ENCODE measurements around the gene ZNF639.
"Not testable (repeated sequence)": the region's sequence is repeated elsewhere in the genome, so short reads cannot be mapped to it uniquely, and the experiment has no call there.

ZNF639 gene

GRCh38 chr3:179301645-179302044, 21.2 kb upstream of the ZNF639 start:
- H3K27ac ChIP-seq = no peak overlapping the region
- no peaks in the 10 kb centered on the region for H3K9me3 ChIP-seq
- intact Hi-C loops (cut with DNase I; ENCODE audit: low total_unique reads) = loop anchor here (10.0 kb wide), 1 partner anchor 77 kb away; no protein-coding TSS in a partner anchor
- no peaks in the 10 kb centered on the region for H3K27me3 ChIP-seq
- H3K4me1 ChIP-seq = no peaks in the 10 kb centered on the region
- H3K4me3 ChIP-seq = no peak overlapping the region
- no peak for TF ChIP-seq CTCF (IDR thresholded peaks at IDR 0.05)
- no peaks in the 10 kb centered on the region for H3K36me3 ChIP-seq
- DNase-seq = no peak

GRCh38 chr3:179302111-179302510, 20.7 kb upstream of the ZNF639 start:
- H3K9me3 ChIP-seq = no peaks in the 10 kb centered on the region
- no peaks in the 10 kb centered on the region for H3K36me3 ChIP-seq
- H3K4me3 ChIP-seq = no peak overlapping the region
- intact Hi-C loops (cut with DNase I; ENCODE audit: low total_unique reads) = loop anchor here (10.0 kb wide), 1 partner anchor 77 kb away; no protein-coding TSS in a partner anchor
- no peak overlapping the region for H3K27ac ChIP-seq
- TF ChIP-seq CTCF (IDR thresholded peaks at IDR 0.05) = no peak
- DNase-seq = no peak
- H3K4me1 ChIP-seq = no peaks in the 10 kb centered on the region
- H3K27me3 ChIP-seq = no peaks in the 10 kb centered on the region

- no peaks in the 10 kb centered on the region for H3K4me1 ChIP-seq
- H3K36me3 ChIP-seq = no peaks in the 10 kb centered on the region
- H3K27me3 ChIP-seq = no peaks in the 10 kb centered on the region
- TF ChIP-seq CTCF (IDR thresholded peaks at IDR 0.05) = no peak
- no peak overlapping the region for H3K4me3 ChIP-seq
- no peaks in the 10 kb centered on the region for H3K9me3 ChIP-seq
- intact Hi-C loops (cut with DNase I; ENCODE audit: low total_unique reads) = loop anchor here (10.0 kb wide), 1 partner anchor 80 kb away; no protein-coding TSS in a partner anchor
- H3K27ac ChIP-seq = no peak overlapping the region
- no peak for DNase-seq
Measured at GRCh38 chr3:179304605-179305004, 18.2 kb upstream of the ZNF639 start.

- not testable (repeated sequence) for H3K4me3 ChIP-seq, H3K27ac ChIP-seq, DNase-seq, H3K36me3 ChIP-seq, H3K9me3 ChIP-seq, H3K27me3 ChIP-seq, H3K4me1 ChIP-seq
- intact Hi-C loops (cut with DNase I; ENCODE audit: low total_unique reads) = loop anchor here (10.0 kb wide), 1 partner anchor 83 kb away; no protein-coding TSS in a partner anchor
Measured at GRCh38 chr3:179307362-179307761, 15.5 kb upstream of the ZNF639 start.

- Histone ChIP-seq H3K27me3 (peaks cover 0 to 8% of the 10 kb centered on the region in 2 donors), H3K27ac (no peak overlapping the region), H3K36me3 (no peaks in the 10 kb centered on the region), H3K4me1 (no peaks in the 10 kb centered on the region), H3K9me3 (no peaks in the 10 kb centered on the region), H3K4me3 (no peak overlapping the region)
- no peak for TF ChIP-seq CTCF (IDR thresholded peaks at IDR 0.05)
- intact Hi-C loops (cut with DNase I; ENCODE audit: low total_unique reads) = loop anchor here (10.0 kb wide), 1 partner anchor 83 kb away; no protein-coding TSS in a partner anchor
- DNase-seq = no peak
Measured at GRCh38 chr3:179308001-179308400, 14.8 kb upstream of the ZNF639 start.

- no peak for TF ChIP-seq CTCF (IDR thresholded peaks at IDR 0.05)
- H3K36me3 ChIP-seq = no peaks in the 10 kb centered on the region
- DNase-seq = no peak
- intact Hi-C loops (cut with DNase I; ENCODE audit: low total_unique reads) = loop anchor here (10.0 kb wide), 1 partner anchor 85 kb away; no protein-coding TSS in a partner anchor
- no peaks in the 10 kb centered on the region for H3K9me3 ChIP-seq
- no peak overlapping the region for H3K4me3 ChIP-seq
- H3K4me1 ChIP-seq = no peaks in the 10 kb centered on the region
- H3K27me3 ChIP-seq = peaks cover 0 to 8% of the 10 kb centered on the region in 2 donors
- H3K27ac ChIP-seq = no peak overlapping the region
Measured at GRCh38 chr3:179309225-179310078, 13.4 kb upstream of the ZNF639 start.

Measured in tibial artery (tissue), 4 donors.